ENCODE data around the gene HDLBP.

DNA sequence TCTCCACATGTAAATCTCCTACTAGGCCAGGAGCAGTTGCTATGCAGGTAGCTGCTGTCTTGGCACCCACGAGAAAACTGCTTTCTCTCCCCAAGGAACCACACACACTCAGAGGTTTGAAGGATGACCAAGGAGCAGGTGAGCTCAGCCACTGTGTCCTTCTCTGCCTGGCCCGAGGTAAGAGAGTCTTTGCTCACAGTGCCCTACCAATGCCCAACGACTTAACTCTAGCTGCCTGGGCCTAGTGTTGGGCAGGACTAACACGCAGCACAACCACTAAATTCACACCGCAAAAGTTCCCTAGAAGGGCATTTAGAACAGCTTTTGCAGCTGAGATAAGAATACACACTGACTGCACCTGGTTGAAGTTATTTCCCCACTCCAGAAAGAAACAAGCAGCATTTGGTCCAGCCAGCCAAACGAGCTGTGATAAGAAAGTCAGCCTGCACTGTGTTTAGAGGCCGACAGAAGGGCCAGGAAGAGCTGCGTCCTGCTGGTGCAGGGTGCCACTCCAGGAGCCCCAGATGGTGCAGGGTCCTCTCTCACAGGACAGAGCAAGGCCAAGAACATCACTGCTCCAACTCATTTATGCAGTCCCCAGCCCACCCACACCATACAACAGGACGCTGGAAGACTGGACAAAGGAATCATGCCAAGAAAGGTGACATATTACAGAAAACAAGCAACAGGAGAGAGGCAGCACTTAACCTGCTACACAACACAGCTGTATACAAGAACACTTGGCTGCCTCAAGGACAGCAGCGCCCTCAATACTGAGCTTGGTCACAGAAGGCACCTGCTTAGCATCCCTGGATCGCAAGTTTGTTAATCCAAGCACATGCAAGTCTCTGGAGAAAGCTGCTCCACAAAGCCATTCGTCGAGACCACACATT, 12.5 kb downstream of the HDLBP start:
- no peak for TF ChIP-seq ARNTL (CRISPR knock-in tag; IDR thresholded peaks at IDR 0.05; ENCODE audit: borderline replicate concordance, low read depth)
- TF ChIP-seq RARB (CRISPR knock-in tag; IDR thresholded peaks at IDR 0.05): no peak
- no peak for TF ChIP-seq GLIS3 (CRISPR knock-in tag; IDR thresholded peaks at IDR 0.05)
- TF ChIP-seq SNAI2 (CRISPR knock-in tag; IDR thresholded peaks at IDR 0.05): no peak
- TF ChIP-seq, protein P1, sequence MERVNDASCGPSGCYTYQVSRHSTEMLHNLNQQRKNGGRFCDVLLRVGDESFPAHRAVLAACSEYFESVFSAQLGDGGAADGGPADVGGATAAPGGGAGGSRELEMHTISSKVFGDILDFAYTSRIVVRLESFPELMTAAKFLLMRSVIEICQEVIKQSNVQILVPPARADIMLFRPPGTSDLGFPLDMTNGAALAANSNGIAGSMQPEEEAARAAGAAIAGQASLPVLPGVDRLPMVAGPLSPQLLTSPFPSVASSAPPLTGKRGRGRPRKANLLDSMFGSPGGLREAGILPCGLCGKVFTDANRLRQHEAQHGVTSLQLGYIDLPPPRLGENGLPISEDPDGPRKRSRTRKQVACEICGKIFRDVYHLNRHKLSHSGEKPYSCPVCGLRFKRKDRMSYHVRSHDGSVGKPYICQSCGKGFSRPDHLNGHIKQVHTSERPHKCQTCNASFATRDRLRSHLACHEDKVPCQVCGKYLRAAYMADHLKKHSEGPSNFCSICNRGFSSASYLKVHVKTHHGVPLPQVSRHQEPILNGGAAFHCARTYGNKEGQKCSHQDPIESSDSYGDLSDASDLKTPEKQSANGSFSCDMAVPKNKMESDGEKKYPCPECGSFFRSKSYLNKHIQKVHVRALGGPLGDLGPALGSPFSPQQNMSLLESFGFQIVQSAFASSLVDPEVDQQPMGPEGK (CRISPR knock-in tag; IDR thresholded peaks at IDR 0.05; ENCODE audit: borderline replicate concordance): no peak
- no peak for TF ChIP-seq ZC3H10 (CRISPR knock-in tag; IDR thresholded peaks at IDR 0.05)
- TF ChIP-seq, protein P2, sequence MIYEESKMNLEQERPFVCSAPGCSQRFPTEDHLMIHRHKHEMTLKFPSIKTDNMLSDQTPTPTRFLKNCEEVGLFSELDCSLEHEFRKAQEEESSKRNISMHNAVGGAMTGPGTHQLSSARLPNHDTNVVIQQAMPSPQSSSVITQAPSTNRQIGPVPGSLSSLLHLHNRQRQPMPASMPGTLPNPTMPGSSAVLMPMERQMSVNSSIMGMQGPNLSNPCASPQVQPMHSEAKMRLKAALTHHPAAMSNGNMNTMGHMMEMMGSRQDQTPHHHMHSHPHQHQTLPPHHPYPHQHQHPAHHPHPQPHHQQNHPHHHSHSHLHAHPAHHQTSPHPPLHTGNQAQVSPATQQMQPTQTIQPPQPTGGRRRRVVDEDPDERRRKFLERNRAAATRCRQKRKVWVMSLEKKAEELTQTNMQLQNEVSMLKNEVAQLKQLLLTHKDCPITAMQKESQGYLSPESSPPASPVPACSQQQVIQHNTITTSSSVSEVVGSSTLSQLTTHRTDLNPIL (CRISPR knock-in tag; IDR thresholded peaks at IDR 0.05; ENCODE audit: low read depth): no peak
